HFF-Myc (cell line): ENCODE measurements around the gene RIC1.
A peak's percentile ranks its signal among the peaks of the same experiment; 100 is the strongest.
"Not testable (repeated sequence)": the region's sequence is repeated elsewhere in the genome, so short reads cannot be mapped to it uniquely, and the experiment has no call there.

Source experiments
- DNase-seq: peaks from one replicate; pipeline ENCODE4 v3.0.0-alpha.2; 2011; ENCODE audit warnings: low read depth; ENCODE audit errors: extremely low read depth
- H3K4me3 ChIP-seq: replicated peaks from 2 replicates; pipeline ENCODE4 v1.5.1; 2011; ENCODE audit warnings: low read depth, mild to moderate bottlenecking, control low read depth, low read length
- CTCF ChIP-seq: IDR thresholded peaks from 2 replicates; pipeline ENCODE4 v1.5.1; 2012; ENCODE audit warnings: mild to moderate bottlenecking, low read depth, low read length, control low read depth; ENCODE audit errors: missing control alignments

The RIC1 gene

DNA sequence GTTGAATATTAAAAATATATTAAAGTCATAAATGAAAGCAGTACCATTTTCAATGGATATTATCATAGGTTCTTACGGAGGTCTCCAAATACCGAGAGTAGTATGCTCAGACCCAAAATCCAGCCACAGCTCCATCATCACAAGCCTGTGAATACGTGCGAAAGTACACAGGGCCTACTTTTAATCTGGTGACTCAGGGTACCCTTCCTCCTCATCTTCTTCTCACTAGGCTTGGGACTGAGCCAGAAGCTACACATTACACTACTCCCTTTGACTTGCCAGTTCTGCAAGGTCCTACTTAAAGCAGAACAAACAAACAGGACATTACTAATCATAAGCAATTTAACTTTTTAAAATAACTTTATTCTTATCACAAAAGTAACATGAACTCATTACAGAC, 7.6 kb upstream of the RIC1 start:
- TF ChIP-seq CTCF = no peak
- no peak overlapping the region for H3K4me3 ChIP-seq
- DNase-seq = peak; percentile 55

GRCh38 chr9:5622016-5622415, 6.9 kb upstream of the RIC1 start:
- peak; percentile 51 for DNase-seq
- no peak overlapping the region for H3K4me3 ChIP-seq
- no peak for TF ChIP-seq CTCF

DNA sequence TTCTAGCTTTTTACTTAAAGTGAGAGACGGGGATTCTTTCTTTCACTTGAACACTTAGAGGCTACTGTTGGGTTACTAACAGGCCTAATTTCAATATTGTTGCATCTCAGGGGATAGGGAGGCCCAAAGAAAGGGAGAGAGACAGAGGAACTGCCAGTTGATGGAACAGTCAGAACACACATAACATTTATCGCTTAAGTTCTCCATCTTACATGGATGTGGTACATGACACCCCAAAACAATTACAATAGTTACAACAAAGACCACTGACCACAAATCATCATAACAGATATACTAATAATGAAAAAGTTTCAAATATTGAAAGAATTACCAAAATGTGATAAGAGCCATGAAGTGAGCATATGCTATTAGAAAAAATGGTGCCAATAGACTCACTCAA, 4.3 kb upstream of the RIC1 start:
- no peak overlapping the region for H3K4me3 ChIP-seq
- no peak for DNase-seq
- TF ChIP-seq CTCF = no peak

GRCh38 chr9:5626727-5627634, 1.9 kb upstream of the RIC1 start:
- peak overlapping the region; percentile 76 for H3K4me3 ChIP-seq
- no peak for TF ChIP-seq CTCF
- DNase-seq = no peak

DNA sequence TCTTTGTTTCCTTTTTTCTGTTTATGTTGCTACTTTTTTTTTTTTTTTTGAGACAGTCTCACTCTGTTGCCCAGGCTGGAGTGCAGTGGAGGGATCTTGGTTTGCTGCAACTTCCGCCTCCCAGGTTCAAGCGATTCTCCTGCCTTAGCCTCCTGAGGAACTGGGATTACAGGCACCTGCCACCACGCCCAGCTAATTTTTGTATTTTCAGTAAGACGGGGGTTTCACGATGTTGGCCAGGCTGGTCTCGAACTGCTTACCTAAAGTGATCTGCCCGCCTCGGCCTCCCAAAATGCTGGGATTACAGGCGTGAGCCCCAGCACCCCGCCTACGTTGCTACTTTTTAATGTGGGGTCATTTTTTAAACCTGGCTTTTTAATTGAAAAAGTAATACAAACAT, 1.2 kb upstream of the RIC1 start:
- DNase-seq = not testable (repeated sequence)
- peak overlapping the region; percentile 76 for H3K4me3 ChIP-seq

DNA sequence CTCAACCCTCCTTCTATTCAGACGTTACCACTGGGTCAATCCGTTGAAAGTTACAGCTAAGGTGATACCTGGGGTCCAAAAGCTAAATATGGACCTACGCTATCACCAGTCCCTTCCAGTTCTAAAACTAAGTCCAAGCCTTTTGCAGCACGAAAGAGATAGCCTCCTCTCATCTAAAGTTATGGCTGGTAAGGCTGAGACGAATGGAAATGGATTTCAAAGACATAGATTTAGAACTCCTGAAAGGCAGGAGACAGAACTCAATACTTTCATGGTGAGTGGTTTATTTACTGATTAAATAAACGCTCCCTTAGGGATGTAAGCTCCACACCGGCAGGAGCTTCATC, 751 bp upstream of the RIC1 start:
- H3K4me3 ChIP-seq = peak overlapping the region; percentile 76
- no peak for TF ChIP-seq CTCF
- DNase-seq = no peak

- TF ChIP-seq CTCF = no peak
- peak overlapping the region; percentile 76 for H3K4me3 ChIP-seq
- DNase-seq = no peak
Measured at GRCh38 chr9:5629312-5630080, 589 bp downstream of the RIC1 start.
